H7 (cell line): ENCODE results near the gene PARD3. TPM values are rescaled to one million over a fixed set of nuclear protein-coding genes. Genes with fewer than 3 reads are reported as not detected.
"Not testable (repeated sequence)": the region's sequence is repeated elsewhere in the genome, so short reads cannot be mapped to it uniquely, and the experiment has no call there.

Source experiments
- DNase-seq: peaks from one replicate; pipeline ENCODE4 v3.0.0; 2012
- H3K27me3 ChIP-seq: 2 replicates; pipeline ENCODE4 v1.6.0; 2011; ENCODE audit warnings: mild to moderate bottlenecking, low read length; ENCODE audit not compliant: control insufficient read depth, insufficient read depth
- H3K36me3 ChIP-seq: replicated peaks from 2 replicates; pipeline ENCODE4 v1.5.1; 2011; ENCODE audit warnings: low read length; ENCODE audit not compliant: control insufficient read depth, insufficient read depth
- H3K4me3 ChIP-seq: 2 replicates; pipeline ENCODE4 v1.5.1; 2011; ENCODE audit warnings: low read depth, mild to moderate bottlenecking, control low read depth, low read length, moderate library complexity; ENCODE audit not compliant: insufficient read depth
- total RNA-seq: library from RNA; depleted of rRNA; stranded (reverse); fragments of >200 nt; shearing (Covaris generic); gene quantifications from 2 replicates; pipeline ENCODE4 v1.2.3, GENCODE V29; 2014

Gene PARD3
- total RNA-seq, 1 experiment from 2014 or later = 51.1 TPM

DNA sequence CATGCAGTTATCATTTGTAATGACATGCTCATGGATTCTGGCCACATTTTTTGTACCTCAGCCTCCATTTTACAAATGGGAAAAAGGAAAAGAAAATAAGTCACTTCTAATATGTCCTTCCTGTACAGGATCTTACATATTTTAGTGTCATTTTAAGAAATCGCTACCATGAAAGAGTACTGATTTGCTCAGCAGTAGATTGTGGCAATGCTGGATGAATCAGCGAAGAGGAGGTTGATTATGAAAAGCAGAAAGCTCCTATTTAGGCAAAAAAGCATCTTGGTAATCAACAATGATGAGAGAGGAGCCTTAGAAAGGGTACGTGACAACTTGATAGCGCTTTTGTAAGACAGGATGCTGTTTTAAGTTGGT, 522.9 kb downstream of the PARD3 start:
- no peak overlapping the region for H3K4me3 ChIP-seq
- no peaks in the 10 kb centered on the region for H3K36me3 ChIP-seq
- no peaks in the 10 kb centered on the region for H3K27me3 ChIP-seq
- DNase-seq = no peak

- H3K4me3 ChIP-seq = no peak overlapping the region
- no peaks in the 10 kb centered on the region for H3K36me3 ChIP-seq
- no peak for DNase-seq
- no peaks in the 10 kb centered on the region for H3K27me3 ChIP-seq
These were observed 523.5 kb downstream of the PARD3 start for GRCh38 chr10:34291466-34292193.

GRCh38 chr10:34290412-34291081, 524.5 kb downstream of the PARD3 start:
- H3K4me3 ChIP-seq = no peak overlapping the region
- H3K36me3 ChIP-seq = no peaks in the 10 kb centered on the region
- no peak for DNase-seq
- H3K27me3 ChIP-seq = no peaks in the 10 kb centered on the region

DNA sequence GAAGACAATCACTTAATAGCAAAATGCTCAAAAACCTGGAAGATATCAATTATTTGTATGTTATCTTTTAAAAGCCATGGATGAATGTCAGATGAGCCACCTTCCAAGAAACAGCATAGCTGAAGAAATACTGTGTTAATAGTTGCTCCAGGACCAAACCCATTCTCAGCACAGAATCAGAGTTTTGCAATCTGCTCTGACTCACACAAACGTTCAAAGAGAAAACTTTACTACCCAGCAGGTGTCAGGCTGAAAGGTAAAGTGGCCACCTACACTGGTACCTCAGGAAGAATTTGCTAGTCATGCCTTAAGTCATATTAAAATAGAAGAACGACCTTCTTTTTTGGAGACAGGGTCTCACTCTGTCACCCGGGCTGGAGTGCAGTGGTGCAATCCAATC, 526.5 kb downstream of the PARD3 start:
- no peak overlapping the region for H3K4me3 ChIP-seq
- DNase-seq = no peak
- H3K27me3 ChIP-seq = no peaks in the 10 kb centered on the region
- no peaks in the 10 kb centered on the region for H3K36me3 ChIP-seq

DNA sequence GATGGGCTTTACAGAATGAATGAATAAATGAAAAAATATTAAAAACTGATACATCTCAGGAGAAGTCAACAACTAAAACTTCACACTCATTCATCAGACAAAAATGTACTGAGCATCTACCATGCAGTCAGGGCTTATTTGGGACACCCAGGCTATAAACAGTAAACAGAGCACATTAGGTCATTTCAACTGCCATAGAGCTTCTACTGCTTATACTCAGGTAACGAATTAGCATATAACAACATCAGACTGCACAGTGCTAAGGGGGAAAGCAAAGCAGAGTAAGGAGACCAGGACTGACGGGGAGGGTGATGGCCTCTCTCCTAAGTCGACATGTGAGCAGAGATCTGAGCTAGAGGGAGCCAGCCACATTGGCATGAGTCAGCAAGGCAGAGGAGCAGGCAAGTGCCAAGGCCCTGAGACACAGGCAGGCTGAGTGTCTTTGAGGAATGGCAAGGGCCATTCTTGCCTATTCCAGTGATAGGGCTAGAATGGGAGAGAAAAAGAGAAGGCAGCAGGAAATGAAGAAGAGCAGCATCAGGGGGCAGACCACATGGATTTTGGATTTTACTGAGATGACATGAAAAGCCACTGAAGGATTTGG, 528.9 kb downstream of the PARD3 start:
- peak; percentile 2 for DNase-seq
- no peak overlapping the region for H3K4me3 ChIP-seq
- no peaks in the 10 kb centered on the region for H3K27me3 ChIP-seq
- no peaks in the 10 kb centered on the region for H3K36me3 ChIP-seq

GRCh38 chr10:34281661-34282582, 533.2 kb downstream of the PARD3 start:
- Histone ChIP-seq H3K36me3 (no peaks in the 10 kb centered on the region), H3K4me3 (no peak overlapping the region), H3K27me3 (no peaks in the 10 kb centered on the region)
- DNase-seq = no peak

GRCh38 chr10:34280599-34281374, 534.3 kb downstream of the PARD3 start:
- peak; percentile 10 for DNase-seq
- Histone ChIP-seq H3K4me3 (no peak overlapping the region), H3K27me3 (no peaks in the 10 kb centered on the region), H3K36me3 (no peaks in the 10 kb centered on the region)

DNA sequence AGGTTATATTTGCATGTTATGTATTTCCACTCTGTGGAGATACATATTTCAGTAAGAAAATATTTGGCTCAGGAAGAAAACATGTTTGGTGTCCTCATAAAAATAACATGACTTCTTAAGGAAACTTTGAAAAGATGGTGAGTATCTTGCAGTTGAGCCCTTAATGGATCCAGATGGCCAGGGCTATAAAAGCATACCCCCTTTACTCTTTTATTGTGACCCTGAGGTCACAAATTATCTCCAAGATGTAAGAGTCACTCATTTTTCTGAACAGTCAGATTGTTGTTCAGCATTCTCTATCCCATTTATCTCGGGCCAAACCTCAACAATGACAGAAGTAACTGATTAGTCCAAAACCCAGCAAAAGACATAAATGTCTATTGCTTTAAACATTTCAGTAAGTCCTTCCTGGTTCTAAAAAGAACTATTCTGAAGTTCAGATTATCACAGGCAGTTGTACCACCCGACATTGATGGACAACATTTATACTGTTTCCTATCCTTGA, 539.4 kb downstream of the PARD3 start:
- no peak overlapping the region for H3K4me3 ChIP-seq
- no peaks in the 10 kb centered on the region for H3K27me3 ChIP-seq
- no peaks in the 10 kb centered on the region for H3K36me3 ChIP-seq
- no peak for DNase-seq

GRCh38 chr10:34274906-34275305, 540.2 kb downstream of the PARD3 start:
- Histone ChIP-seq H3K36me3 (no peaks in the 10 kb centered on the region), H3K4me3 (no peak overlapping the region), H3K27me3 (no peaks in the 10 kb centered on the region)
- DNase-seq = no peak

GRCh38 chr10:34273340-34273739, 541.8 kb downstream of the PARD3 start:
- no peak for DNase-seq
- H3K27me3 ChIP-seq = no peaks in the 10 kb centered on the region
- H3K4me3 ChIP-seq = no peak overlapping the region
- H3K36me3 ChIP-seq = no peaks in the 10 kb centered on the region

GRCh38 chr10:34272316-34272715, 542.8 kb downstream of the PARD3 start:
- DNase-seq = no peak
- Histone ChIP-seq H3K4me3 (no peak overlapping the region), H3K27me3 (no peaks in the 10 kb centered on the region), H3K36me3 (no peaks in the 10 kb centered on the region)

DNA sequence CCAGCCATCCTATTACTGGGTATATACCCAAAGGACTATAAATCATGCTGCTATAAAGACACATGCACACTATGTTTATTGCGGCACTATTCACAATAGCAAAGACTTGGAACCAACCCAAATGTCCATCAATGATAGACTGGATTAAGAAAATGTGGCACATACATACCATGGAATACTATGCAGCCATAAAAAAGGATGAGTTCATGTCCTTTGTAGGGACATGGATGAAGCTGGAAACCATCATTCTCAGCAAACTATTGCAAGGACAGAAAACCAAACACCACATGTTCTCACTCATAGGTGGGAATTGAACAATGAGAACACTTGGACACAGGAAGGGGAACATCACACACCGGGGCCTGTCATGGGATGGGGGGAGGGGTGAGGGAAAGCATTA, 546.7 kb downstream of the PARD3 start:
- not testable (repeated sequence) for H3K36me3 ChIP-seq, DNase-seq, H3K4me3 ChIP-seq, H3K27me3 ChIP-seq

DNA sequence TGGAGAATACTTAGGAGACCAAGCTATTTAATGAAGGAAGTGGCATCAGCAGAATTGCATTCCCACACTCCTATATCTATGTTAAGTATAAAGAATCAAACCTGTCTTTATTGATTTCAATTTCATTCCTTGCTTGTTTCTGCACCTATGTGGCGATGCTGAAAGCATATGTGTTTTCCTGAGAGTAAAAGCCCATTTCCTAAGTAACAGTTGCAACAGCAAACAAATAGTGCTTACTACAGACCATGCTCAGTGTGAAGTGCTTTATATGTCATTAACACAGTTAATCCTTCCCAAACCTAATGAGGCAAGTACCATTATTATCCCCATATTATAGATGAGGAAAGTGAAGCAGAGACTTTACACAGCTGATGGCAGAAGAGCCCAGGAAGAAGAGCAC, 552.1 kb downstream of the PARD3 start:
- no peak overlapping the region for H3K4me3 ChIP-seq
- no peaks in the 10 kb centered on the region for H3K36me3 ChIP-seq
- DNase-seq = no peak
- no peaks in the 10 kb centered on the region for H3K27me3 ChIP-seq

GRCh38 chr10:34260904-34261303, 554.2 kb downstream of the PARD3 start:
- DNase-seq = no peak
- Histone ChIP-seq H3K4me3 (no peak overlapping the region), H3K27me3 (no peaks in the 10 kb centered on the region), H3K36me3 (no peaks in the 10 kb centered on the region)
